Measurements from ENCODE around the gene PRKG1.

Gene PRKG1

GRCh38 chr10:51585742-51586141 lies 511.5 kb downstream of the PRKG1 start:
- Histone ChIP-seq H3K4me2 (ENCODE audit: low read depth, low read length, poor library complexity, severe bottlenecking) (no peak overlapping the region), H3K4me1 (ENCODE audit: insufficient read depth, low read length, poor library complexity, severe bottlenecking) (no peaks in the 10 kb centered on the region), H3K9ac (ENCODE audit: low read depth, low read length, poor library complexity, severe bottlenecking) (no peak overlapping the region), H3K9me3 (ENCODE audit: insufficient read depth, low read depth, low read length) (no peaks in the 10 kb centered on the region), H3K9me2 (replicated peaks; ENCODE audit: low read depth, low read length) (no peaks in the 10 kb centered on the region), H2AFZ (ENCODE audit: low read length) (no peak overlapping the region), H3K27me3 (ENCODE audit: insufficient read depth, low read length, poor library complexity, severe bottlenecking) (no peaks in the 10 kb centered on the region), H4K20me1 (ENCODE audit: insufficient read depth, low read length, poor library complexity, severe bottlenecking) (no peaks in the 10 kb centered on the region), H3K36me3 (ENCODE audit: insufficient read depth, low read length) (no peaks in the 10 kb centered on the region), H3F3A (ENCODE audit: low read depth) (no peaks in the 10 kb centered on the region), H3K79me2 (ENCODE audit: insufficient read depth, low read length) (no peaks in the 10 kb centered on the region), H3K4me3 (ENCODE audit: low read length, poor library complexity, severe bottlenecking) (no peak overlapping the region)
- TF ChIP-seq CTCF (conservative IDR thresholded peaks at IDR 0.05; ENCODE audit: low read length) (no peak), EZH2phosphoT487 (IDR thresholded peaks at IDR 0.05; ENCODE audit: borderline replicate concordance) (no peak)

- H3F3A ChIP-seq (ENCODE audit: low read depth), result no peaks in the 10 kb centered on the region
- H3K9me3 ChIP-seq (ENCODE audit: insufficient read depth, low read depth, low read length), result no peaks in the 10 kb centered on the region
- no peaks in the 10 kb centered on the region for H3K9me2 ChIP-seq (replicated peaks; ENCODE audit: low read depth, low read length)
- H3K4me3 ChIP-seq (ENCODE audit: low read length, poor library complexity, severe bottlenecking), result no peak overlapping the region
- no peak overlapping the region for H3K4me2 ChIP-seq (ENCODE audit: low read depth, low read length, poor library complexity, severe bottlenecking)
- H2AFZ ChIP-seq (ENCODE audit: low read length), result no peak overlapping the region
- H3K9ac ChIP-seq (ENCODE audit: low read depth, low read length, poor library complexity, severe bottlenecking), result no peak overlapping the region
- H3K27me3 ChIP-seq (ENCODE audit: insufficient read depth, low read length, poor library complexity, severe bottlenecking), result no peaks in the 10 kb centered on the region
- no peaks in the 10 kb centered on the region for H3K4me1 ChIP-seq (ENCODE audit: insufficient read depth, low read length, poor library complexity, severe bottlenecking)
- no peaks in the 10 kb centered on the region for H3K79me2 ChIP-seq (ENCODE audit: insufficient read depth, low read length)
- no peak for TF ChIP-seq CTCF (conservative IDR thresholded peaks at IDR 0.05; ENCODE audit: low read length)
- TF ChIP-seq EZH2phosphoT487 (IDR thresholded peaks at IDR 0.05; ENCODE audit: borderline replicate concordance), result no peak
- no peaks in the 10 kb centered on the region for H4K20me1 ChIP-seq (ENCODE audit: insufficient read depth, low read length, poor library complexity, severe bottlenecking)
- H3K36me3 ChIP-seq (ENCODE audit: insufficient read depth, low read length), result no peaks in the 10 kb centered on the region
Measured at GRCh38 chr10:51588984-51589383, 514.7 kb downstream of the PRKG1 start.

GRCh38 chr10:51590818-51591217 lies 516.5 kb downstream of the PRKG1 start:
- H4K20me1 ChIP-seq (ENCODE audit: insufficient read depth, low read length, poor library complexity, severe bottlenecking), result no peaks in the 10 kb centered on the region
- TF ChIP-seq CTCF (conservative IDR thresholded peaks at IDR 0.05; ENCODE audit: low read length), result no peak
- no peak for TF ChIP-seq EZH2phosphoT487 (IDR thresholded peaks at IDR 0.05; ENCODE audit: borderline replicate concordance)

More at GRCh38 chr10:51590818-51591217, 516.5 kb downstream of the PRKG1 start:
- Histone ChIP-seq H3K4me1 (ENCODE audit: insufficient read depth, low read length, poor library complexity, severe bottlenecking) (no peaks in the 10 kb centered on the region), H3K4me2 (ENCODE audit: low read depth, low read length, poor library complexity, severe bottlenecking) (no peak overlapping the region), H3K27me3 (ENCODE audit: insufficient read depth, low read length, poor library complexity, severe bottlenecking) (no peaks in the 10 kb centered on the region), H3K36me3 (ENCODE audit: insufficient read depth, low read length) (no peaks in the 10 kb centered on the region), H3F3A (ENCODE audit: low read depth) (no peaks in the 10 kb centered on the region), H2AFZ (ENCODE audit: low read length) (no peak overlapping the region), H3K9me2 (replicated peaks; ENCODE audit: low read depth, low read length) (no peaks in the 10 kb centered on the region), H3K9ac (ENCODE audit: low read depth, low read length, poor library complexity, severe bottlenecking) (no peak overlapping the region), H3K4me3 (ENCODE audit: low read length, poor library complexity, severe bottlenecking) (no peak overlapping the region), H3K79me2 (ENCODE audit: insufficient read depth, low read length) (no peaks in the 10 kb centered on the region), H3K9me3 (ENCODE audit: insufficient read depth, low read depth, low read length) (no peaks in the 10 kb centered on the region)

Data from Loucy (cell line).